ENCODE measurements around the gene C5orf63.
A peak's percentile ranks its signal among the peaks of the same experiment; 100 is the strongest.
"Not testable (repeated sequence)": the region's sequence is repeated elsewhere in the genome, so short reads cannot be mapped to it uniquely, and the experiment has no call there.

C5orf63 gene

GRCh38 chr5:127076315-127077129 is 3.2 kb upstream of the C5orf63 start:
- DNase-seq, result no peak

GRCh38 chr5:127074466-127074865 is 1.2 kb upstream of the C5orf63 start:
- no peak for DNase-seq

GRCh38 chr5:127070243-127070642 is 3.1 kb downstream of the C5orf63 start:
- no peak for DNase-seq

- DNase-seq, result peak in 3 of 56 donors; percentile 5 to 16 (median 14)
Measured at GRCh38 chr5:127068493-127069214, 4.6 kb downstream of the C5orf63 start.

GRCh38 chr5:127066721-127067120 is 6.6 kb downstream of the C5orf63 start:
- DNase-seq, result no peak

- DNase-seq, result no peak
Measured at GRCh38 chr5:127064253-127064840, 9.0 kb downstream of the C5orf63 start.

- no peak for DNase-seq
Measured at GRCh38 chr5:127063257-127063913, 9.9 kb downstream of the C5orf63 start.

GRCh38 chr5:127061956-127062355 is 11.3 kb downstream of the C5orf63 start:
- no peak for DNase-seq

GRCh38 chr5:127061537-127061936 is 11.8 kb downstream of the C5orf63 start:
- no peak for DNase-seq

- no peak for DNase-seq
Measured at GRCh38 chr5:127060470-127060985, 12.8 kb downstream of the C5orf63 start.

GRCh38 chr5:127056896-127057295 is 16.4 kb downstream of the C5orf63 start:
- DNase-seq, result no peak

GRCh38 chr5:127055880-127056653 is 17.2 kb downstream of the C5orf63 start:
- no peak for DNase-seq

GRCh38 chr5:127053551-127053950 is 19.8 kb downstream of the C5orf63 start:
- DNase-seq, result not testable (repeated sequence)

GRCh38 chr5:127053049-127053448 is 20.3 kb downstream of the C5orf63 start:
- DNase-seq, result no peak

- no peak for DNase-seq
Measured at GRCh38 chr5:127051591-127051990, 21.7 kb downstream of the C5orf63 start.

GRCh38 chr5:127046343-127047072 is 26.8 kb downstream of the C5orf63 start:
- DNase-seq, result no peak

GRCh38 chr5:127042593-127042992 is 30.7 kb downstream of the C5orf63 start:
- DNase-seq, result no peak

GRCh38 chr5:127041571-127041970 is 31.7 kb downstream of the C5orf63 start:
- no peak for DNase-seq

- no peak for DNase-seq
Measured at GRCh38 chr5:127040796-127041520, 32.3 kb downstream of the C5orf63 start.
